HG03108 (cell line): ENCODE measurements around the gene BRD4.

ENCODE experiments used
- ATAC-seq: cut with Tn5 transposase; IDR thresholded peaks from one replicate; pipeline ENCODE4 v1.9.1; 2021; ENCODE audit warnings: moderate library complexity; ENCODE audit not compliant: unreplicated experiment

Gene BRD4

DNA sequence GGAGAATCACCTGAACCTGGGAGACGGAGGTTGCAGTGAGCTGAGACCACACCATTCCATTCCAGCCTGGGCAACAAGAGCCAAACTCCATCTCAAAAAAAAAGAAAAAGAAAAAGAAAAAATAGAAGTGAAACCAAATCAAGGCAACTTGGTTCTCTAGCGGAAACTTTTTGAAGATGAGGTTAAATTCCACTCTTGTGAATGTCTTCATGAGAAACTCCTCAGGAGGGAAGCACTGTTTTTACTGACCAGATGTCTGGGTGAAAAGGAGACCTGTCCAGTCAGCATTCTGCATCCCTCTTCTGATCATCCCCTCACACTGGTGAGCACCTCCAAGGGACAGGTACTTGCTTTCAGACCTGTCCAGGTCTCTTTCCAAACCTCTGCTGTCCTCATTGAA is 15.8 kb downstream of the BRD4 start:
- no peak for ATAC-seq

- no peak for ATAC-seq
Observed at GRCh38 chr19:15315101-15315500, 17.2 kb downstream of the BRD4 start.

DNA sequence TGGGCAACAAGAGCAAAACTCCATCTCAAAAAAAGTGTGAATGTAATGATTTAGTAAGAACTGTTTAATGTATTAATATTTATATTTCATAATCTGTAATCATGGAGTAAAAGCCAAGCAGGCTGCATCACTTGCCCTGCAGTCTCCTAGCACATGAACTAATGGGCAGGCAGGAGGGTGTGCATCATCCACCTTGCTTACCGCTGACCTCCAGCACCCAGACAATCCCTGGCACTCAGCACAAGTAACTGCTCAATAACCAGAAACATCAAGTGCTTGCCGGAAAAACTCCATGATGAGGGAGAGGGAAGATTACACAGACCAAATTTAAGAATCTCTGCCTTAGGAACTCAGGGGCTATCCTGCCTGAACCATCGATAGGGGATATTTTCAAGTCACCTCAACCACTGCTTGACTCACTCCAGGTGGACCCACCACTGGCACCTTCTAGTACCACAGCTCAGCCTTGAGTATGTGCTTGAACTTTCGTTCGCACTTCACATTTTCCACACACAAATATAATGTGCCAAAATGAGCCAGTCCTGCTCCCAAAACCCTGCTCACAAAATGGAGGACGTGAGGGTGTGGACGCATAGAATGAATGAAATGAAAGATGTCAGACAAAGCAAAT is 18.6 kb downstream of the BRD4 start:
- no peak for ATAC-seq

GRCh38 chr19:15307169-15307568 is 25.2 kb downstream of the BRD4 start:
- ATAC-seq, result no peak

DNA sequence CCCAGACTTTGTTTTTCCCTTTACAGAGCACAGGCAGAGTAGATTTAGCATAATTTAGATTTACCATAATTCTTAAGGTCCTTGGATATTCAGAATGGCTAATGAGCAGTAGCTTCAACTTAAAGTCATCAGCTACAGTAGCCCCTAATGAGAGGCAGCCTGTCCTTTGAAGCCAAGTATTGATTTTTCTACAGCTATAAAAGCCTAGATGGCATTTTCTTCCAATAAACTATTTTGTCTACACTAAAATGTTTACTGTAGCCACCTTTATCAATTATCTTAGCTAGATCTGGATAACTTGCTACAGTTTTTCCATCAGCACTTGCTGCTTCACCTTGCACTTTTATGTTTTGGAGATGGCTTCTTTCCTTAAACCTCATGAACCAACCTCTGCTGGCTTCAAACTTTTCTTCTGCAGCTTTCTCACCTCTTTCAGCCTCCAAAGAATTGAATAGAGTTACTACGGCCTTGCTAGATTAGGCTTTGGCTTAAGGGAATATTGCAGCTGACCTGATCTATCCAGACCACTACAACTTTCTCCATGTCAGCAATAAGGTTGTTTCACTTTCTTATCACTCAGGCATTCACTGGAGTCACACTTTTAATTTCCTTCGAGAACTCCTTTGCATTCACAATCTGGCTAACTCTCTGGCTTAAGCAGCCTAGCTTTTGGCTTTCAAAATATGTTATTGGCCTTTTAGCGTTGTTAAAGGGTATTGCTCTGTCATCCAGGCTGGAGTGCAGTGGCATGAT is 26.6 kb downstream of the BRD4 start:
- no peak for ATAC-seq

- no peak for ATAC-seq
Observed at GRCh38 chr19:15304140-15304705, 28.1 kb downstream of the BRD4 start.

DNA sequence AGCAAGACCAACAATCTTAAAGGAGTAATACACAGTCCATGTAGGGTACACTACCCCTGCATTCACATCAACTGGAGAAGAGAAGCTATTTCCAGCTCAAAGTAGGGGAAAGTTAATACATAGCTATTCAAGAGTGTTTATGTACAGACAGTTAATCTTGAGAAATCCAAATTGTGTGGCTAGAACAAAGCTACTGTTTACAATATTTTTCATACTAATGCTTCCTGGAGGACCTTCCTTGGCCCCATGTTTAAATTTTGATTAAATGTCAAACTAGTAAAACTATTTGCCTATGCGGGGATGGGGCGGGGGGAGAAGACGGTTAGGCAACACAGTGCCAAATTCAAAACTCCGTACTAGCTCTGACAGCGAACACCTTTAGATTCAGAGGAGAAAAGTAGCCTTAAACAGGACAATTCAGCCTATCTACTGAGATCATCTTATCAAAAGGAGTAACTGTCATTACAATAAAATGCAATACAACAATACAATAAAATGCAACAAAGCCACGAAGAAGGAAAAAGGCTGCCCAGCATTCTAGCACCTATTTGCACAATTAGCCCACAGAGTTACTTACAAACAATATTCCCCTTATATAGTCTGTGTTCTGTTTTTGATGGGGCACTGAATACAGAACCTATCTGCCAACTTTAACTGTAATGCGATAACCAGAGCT is 29.1 kb downstream of the BRD4 start:
- ATAC-seq, result no peak

- ATAC-seq, result no peak
Observed at GRCh38 chr19:15300533-15301197, 31.7 kb downstream of the BRD4 start.

DNA sequence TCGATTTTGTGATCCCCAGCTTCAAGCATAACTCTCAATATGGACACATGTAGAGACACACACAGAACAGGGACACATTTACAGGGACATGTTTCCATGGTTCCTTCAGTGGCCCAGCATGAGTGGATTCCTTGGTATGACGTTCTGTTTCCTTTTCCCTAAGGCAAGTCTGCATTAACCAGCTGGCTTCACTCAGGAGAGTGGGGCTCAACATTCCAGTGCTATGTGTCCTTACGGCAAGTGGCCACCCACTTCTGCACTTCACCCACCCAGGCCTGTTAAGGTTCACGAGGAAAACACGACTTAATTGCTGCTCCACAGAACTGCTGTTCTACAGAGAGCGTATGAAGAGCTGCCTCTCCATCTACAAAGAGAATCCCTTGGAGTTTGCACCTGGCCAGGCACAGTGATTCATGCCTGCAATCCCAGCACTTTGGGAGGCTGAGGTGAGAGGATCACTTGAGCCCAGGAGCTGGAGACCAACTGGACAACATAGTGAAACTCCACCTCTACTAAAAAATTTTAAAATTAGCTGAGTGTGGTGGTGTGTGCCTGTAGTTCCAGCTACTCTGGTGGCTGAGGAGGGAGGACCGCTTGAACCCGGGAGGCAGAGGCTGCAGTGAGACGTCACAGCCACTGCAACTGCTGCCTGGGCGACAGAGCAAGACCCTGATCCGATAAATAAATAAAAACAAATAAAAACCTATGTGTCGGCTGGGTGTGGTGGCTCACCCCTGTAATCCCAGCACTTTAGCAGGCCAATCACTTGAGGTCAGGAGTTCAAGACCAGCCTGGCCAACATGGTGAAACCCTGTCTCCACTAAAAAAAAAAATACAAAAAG is 32.5 kb downstream of the BRD4 start:
- ATAC-seq, result no peak

GRCh38 chr19:15298847-15299567 is 33.3 kb downstream of the BRD4 start:
- ATAC-seq, result no peak

GRCh38 chr19:15297416-15298224 is 34.7 kb downstream of the BRD4 start:
- no peak for ATAC-seq

DNA sequence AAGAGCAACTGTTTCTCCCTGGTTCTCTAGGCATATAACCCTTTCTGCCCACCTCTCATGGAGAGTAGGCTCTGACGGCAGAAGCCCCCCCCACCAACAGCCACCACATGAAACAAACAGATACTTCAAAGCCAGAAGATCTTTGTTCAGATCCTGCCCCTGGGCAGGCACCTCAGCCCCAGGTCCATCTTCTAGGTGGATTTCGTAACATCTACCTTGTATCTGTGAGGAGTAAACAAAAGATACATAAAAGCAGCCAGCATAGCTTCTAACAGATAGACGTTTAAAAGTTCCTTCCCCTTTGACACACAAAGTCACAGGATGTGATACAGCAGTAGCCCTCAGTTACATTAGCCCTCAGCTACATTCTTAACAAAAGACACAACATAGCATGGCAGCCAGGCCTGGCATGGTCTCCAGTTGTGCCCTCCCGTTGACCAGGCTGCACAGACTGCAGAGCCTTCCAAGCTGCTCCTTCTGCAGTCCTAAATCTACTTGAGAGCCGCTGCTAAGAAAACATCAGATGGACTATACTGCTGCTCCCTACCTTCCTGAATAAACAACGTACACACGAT is 35.4 kb downstream of the BRD4 start:
- ATAC-seq, result no peak

DNA sequence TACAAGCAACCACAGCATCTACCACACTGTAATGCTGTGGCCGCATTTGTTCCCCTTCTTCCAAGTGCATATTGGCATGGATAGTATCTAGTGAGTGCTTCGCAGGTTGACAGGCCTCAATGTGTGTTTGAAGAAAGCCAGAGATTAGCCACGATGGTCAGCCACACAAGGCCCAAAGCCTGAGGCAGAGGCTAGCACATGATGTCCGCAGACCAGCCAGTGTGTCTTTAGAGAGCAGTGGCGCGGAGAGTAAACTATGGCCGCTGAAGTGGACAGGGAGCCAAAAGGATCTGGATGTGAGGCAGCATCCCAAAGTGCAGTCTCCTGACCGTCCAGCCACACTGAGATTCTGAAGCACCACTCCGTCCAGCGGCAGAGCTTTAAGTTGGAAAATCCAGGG is 36.0 kb downstream of the BRD4 start:
- no peak for ATAC-seq

- no peak for ATAC-seq
Observed at GRCh38 chr19:15294561-15294990, 37.8 kb downstream of the BRD4 start.

DNA sequence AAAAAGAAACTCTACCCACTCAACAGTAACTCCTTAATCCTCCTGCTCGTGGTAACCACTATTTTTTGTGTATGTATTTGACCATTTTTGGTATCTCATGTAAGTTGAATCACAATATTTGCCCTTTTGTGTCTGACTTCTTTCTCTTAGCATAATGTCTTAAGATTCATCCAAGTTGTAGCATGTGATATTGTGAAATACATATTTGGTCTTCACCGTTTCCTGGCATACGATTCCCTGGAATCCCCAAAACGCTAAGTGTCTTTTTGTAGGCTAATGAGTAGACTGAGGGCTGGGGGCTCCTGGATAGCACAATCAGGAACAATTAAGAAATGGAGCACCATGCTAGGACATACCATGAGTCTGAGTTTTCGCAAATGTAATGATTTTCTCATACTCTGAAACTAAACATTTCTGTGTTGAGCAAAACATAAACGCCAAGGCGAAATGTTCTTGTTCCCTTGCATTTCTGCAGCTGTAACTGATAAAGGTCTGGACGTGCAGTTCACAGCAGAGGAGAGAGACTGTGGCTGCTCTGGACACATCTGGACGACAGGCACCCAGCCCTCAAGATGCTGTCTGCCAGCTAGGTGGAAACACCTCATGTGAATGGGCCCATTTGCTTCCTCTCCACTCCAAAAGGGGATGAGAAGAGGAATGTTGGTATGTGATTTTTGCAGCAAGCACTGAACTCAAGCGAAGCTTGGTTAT is 38.4 kb downstream of the BRD4 start:
- ATAC-seq, result no peak

- ATAC-seq, result no peak
Observed at GRCh38 chr19:15292847-15293582, 39.3 kb downstream of the BRD4 start.

GRCh38 chr19:15292140-15292539 is 40.2 kb downstream of the BRD4 start:
- no peak for ATAC-seq
